Measurements from ENCODE around the gene ZNF827. TPM values are rescaled to one million over a fixed set of nuclear protein-coding genes. Genes with fewer than 3 reads are reported as not detected.

The ZNF827 gene
- total RNA-seq, 4 donors from 2014 or later, result 5.2 to 11.0 (median 6.4) TPM

GRCh38 chr4:145830699-145831098, 107.9 kb downstream of the ZNF827 start:
- TF ChIP-seq POLR2A (IDR thresholded peaks at IDR 0.05) (no peak), CTCF (IDR thresholded peaks at IDR 0.05) (no peak)
- intact Hi-C loops (cut with DNase I), result no loop called here
- Histone ChIP-seq H3K27me3 (no peaks in the 10 kb centered on the region), H3K36me3 (peaks cover 0 to 7% (median 0%) of the 10 kb centered on the region in 3 donors), H3K27ac (no peak overlapping the region), H3K4me1 (no peaks in the 10 kb centered on the region), H3K4me3 (no peak overlapping the region), H3K9me3 (no peaks in the 10 kb centered on the region)
- WGBS, 2 donors, result 83% methylated on average over 3 of the region's 3 CpGs
- no peak for DNase-seq

DNA sequence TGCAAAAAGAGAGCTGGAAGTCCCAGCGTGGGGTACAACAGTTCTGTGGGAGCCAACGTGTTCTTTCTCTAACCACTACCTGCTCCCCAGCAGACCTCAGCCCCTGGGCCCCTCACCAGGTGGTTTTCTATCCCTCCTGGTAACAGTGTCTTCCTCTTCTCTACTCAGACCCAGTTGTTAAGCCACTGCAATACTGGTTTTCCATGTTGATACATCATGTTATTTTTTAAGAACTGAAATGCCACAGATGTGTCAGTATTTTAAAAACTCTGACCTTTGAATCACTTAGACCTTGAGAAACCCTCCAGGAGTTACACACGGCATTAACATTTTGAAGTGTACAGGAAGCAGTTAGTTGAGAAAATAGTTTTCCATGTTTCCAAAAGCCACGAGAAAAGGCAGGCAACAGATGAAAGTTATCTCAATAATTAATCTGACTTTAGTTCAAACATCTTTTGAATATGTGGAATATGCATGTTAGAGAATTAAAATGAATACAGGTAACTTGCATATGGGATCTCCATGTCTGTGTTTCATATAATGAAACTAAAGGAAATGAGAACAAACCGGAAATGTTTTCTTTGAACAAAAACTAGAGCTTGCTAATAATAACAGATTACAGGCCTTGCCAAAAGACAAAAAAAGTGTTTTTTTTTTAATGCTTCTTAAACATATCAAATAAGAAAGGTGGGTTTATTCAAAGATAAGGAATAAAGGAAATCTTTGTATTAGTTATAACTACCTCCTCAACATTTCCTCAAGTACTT, 108.8 kb downstream of the ZNF827 start:
- no peak overlapping the region for H3K27ac ChIP-seq

DNA sequence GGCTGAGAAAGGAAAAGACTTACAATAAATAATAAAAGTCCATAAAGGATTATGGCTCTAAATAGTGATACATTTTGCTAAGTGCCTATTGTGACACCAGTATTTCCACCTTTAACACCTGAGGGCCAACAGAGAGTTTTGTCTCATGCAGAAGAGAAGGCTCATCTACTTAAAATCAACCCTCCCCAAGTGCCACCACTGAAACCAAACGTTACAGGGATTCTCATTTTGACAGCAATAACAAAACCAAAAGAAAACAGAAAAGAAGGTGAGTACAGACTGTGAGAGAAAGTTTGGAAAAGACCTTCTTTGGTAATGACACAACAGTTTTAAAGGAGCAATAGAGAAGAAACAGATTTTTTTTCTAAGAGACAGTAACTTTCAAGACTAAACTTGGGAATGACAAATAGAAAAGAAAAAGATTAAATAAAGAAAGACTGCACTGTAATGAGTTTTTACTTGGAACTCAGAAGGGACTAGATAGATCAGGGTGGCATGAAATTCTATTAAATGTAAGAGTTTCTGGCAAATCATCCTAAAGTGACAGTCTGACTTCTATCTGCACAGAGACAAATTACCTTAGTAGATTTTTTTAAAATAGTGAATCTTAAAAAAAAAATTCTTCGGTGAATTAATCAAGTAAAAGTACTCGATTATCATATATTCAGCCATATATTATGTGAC, 109.7 kb downstream of the ZNF827 start:
- H3K27me3 ChIP-seq, result no peaks in the 10 kb centered on the region
- no peak overlapping the region for H3K27ac ChIP-seq
- 58 to 81% methylated on average over 3 of the region's 3 CpGs for WGBS, 2 donors
- no peak for DNase-seq
- TF ChIP-seq POLR2A (IDR thresholded peaks at IDR 0.05) (no peak), CTCF (IDR thresholded peaks at IDR 0.05) (no peak)
- no peaks in the 10 kb centered on the region for H3K4me1 ChIP-seq
- intact Hi-C loops (cut with DNase I), result no loop called here
- H3K4me3 ChIP-seq, result no peak overlapping the region
- H3K36me3 ChIP-seq, result peaks cover 0 to 7% (median 0%) of the 10 kb centered on the region in 3 donors
- H3K9me3 ChIP-seq, result no peaks in the 10 kb centered on the region

More for the DNA sequence above, 108.8 kb downstream of the ZNF827 start:
- Histone ChIP-seq H3K4me1 (no peaks in the 10 kb centered on the region), H3K36me3 (peaks cover 0 to 7% (median 0%) of the 10 kb centered on the region in 3 donors), H3K4me3 (no peak overlapping the region), H3K27me3 (no peaks in the 10 kb centered on the region), H3K9me3 (no peaks in the 10 kb centered on the region)
- WGBS, 2 donors, result 58 to 66% methylated on average over 5 of the region's 5 CpGs
- TF ChIP-seq CTCF (IDR thresholded peaks at IDR 0.05), result no peak
- TF ChIP-seq POLR2A (IDR thresholded peaks at IDR 0.05), result no peak
- DNase-seq, result no peak
- intact Hi-C loops (cut with DNase I), result no loop called here

GRCh38 chr4:145827885-145828284, 110.7 kb downstream of the ZNF827 start:
- intact Hi-C loops (cut with DNase I), result no loop called here
- no peak overlapping the region for H3K27ac ChIP-seq
- no peak for DNase-seq
- no peaks in the 10 kb centered on the region for H3K27me3 ChIP-seq
- TF ChIP-seq CTCF (IDR thresholded peaks at IDR 0.05), result no peak
- no peak for TF ChIP-seq POLR2A (IDR thresholded peaks at IDR 0.05)
- WGBS, 2 donors, result 92 to 94% methylated on average over 11 of the region's 11 CpGs
- no peak overlapping the region for H3K4me3 ChIP-seq
- H3K36me3 ChIP-seq, result peaks cover 0 to 7% (median 0%) of the 10 kb centered on the region in 3 donors
- H3K4me1 ChIP-seq, result no peaks in the 10 kb centered on the region
- H3K9me3 ChIP-seq, result no peaks in the 10 kb centered on the region

GRCh38 chr4:145825255-145825654, 113.4 kb downstream of the ZNF827 start:
- H3K27ac ChIP-seq, result no peak overlapping the region
- no peak for DNase-seq
- H3K4me3 ChIP-seq, result no peak overlapping the region
- WGBS, 2 donors, result 89 to 100% methylated on average over 7 of the region's 7 CpGs
- H3K4me1 ChIP-seq, result no peaks in the 10 kb centered on the region
- TF ChIP-seq CTCF (IDR thresholded peaks at IDR 0.05) (no peak), POLR2A (IDR thresholded peaks at IDR 0.05) (no peak)
- peaks cover 0 to 7% (median 0%) of the 10 kb centered on the region in 3 donors for H3K36me3 ChIP-seq
- H3K27me3 ChIP-seq, result no peaks in the 10 kb centered on the region
- intact Hi-C loops (cut with DNase I), result no loop called here
- H3K9me3 ChIP-seq, result no peaks in the 10 kb centered on the region
